GM18873 (cell line): ENCODE results near the gene MCF2L.
"Not testable (repeated sequence)": the region's sequence is repeated elsewhere in the genome, so short reads cannot be mapped to it uniquely, and the experiment has no call there.

Experiments
- ATAC-seq: cut with Tn5 transposase; IDR thresholded peaks from one replicate; pipeline ENCODE4 v1.9.1; 2021; ENCODE audit warnings: mild to moderate bottlenecking, moderate library complexity, moderate number of reproducible peaks; ENCODE audit not compliant: unreplicated experiment, low FRiP score

Gene MCF2L

DNA sequence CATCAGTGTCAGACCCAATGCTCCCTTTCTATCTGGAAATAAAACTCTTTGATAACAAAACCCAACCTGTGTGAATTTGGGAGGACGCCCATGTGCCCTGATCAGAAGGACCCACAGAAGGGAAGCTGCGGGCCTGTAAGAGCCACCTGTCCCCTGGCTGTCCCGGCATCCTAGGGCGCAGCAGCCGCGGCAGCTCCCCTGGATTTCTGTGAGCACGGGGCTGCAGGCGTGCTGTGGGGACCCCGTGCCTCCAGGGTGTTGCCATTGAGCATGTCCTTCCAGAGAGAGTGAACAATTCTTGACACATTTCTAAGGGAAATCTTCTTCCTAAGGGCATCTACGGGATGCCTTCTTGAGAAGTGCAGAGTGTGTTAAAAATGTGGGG is 60.0 kb downstream of the MCF2L start:
- no peak for ATAC-seq

DNA sequence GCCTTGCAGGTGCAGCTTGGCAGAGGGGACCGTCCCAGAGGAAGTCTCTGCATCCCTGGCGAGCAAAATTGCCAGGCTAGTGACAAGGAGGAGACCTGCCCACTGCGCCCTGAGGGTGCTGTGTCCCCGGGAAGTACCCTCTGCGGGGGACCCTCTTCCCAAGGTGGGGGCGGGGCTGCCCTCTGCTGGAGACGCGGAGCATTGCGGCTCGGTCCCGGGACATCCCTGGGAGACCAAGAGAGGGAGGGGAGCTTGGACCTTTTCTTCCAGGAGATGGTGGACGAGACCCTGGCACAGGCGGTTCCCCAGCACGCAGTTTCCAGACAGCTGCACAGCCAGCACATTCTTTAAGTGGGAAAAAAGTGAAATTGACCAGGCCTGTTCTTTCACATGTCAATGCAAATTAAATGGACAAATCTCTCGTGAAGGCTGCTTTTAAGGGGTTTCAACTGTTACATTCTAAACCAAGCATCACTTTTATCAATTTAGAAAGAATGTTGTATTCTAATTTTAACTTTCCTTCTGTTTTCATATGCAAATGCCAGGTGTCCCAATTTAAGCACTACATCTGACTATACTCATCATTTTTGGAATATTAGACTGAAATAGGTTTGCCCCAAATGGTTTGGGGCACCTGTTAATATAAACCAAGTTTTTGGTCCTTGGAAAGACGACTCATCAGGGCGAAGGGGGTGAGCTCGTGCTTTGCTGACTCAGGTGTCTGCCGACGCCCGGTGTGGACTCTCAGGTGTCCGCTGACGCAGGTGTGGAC is 60.7 kb downstream of the MCF2L start:
- ATAC-seq: no peak

DNA sequence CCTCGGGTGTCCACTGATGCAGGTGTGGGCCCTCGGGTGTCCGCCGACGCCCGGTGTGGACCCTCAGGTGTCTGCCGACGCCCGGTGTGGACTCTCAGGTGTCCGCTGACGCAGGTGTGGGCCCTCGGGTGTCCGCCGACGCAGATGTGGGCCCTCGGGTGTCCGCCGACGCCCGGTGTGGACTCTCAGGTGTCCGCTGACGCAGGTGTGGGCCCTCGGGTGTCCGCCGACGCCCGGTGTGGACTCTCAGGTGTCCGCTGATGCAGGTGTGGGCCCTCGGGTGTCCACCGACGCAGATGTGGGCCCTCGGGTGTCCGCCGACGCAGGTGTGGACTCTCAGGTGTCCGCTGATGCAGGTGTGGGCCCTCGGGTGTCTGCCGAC is 61.2 kb downstream of the MCF2L start:
- ATAC-seq: not testable (repeated sequence)

DNA sequence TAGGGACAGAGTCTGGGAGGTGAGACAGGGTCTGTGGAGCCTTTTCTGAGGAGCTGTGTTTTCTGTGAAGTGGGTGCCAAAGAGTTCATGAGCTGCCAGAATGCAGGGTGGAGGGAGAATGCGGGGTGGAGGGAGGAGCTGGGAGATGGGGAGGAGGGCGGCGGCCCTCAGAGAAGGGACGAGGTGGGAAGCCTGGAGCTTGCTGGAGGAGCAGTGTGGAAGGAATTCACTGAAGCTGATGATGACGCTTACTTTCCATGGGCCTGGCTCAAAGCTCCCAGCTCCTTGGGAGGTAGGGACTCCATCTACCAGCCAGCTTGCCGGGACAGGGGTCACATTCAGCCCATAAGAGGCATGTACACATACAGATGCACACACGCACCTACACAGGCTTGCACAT is 62.5 kb downstream of the MCF2L start:
- no peak for ATAC-seq

DNA sequence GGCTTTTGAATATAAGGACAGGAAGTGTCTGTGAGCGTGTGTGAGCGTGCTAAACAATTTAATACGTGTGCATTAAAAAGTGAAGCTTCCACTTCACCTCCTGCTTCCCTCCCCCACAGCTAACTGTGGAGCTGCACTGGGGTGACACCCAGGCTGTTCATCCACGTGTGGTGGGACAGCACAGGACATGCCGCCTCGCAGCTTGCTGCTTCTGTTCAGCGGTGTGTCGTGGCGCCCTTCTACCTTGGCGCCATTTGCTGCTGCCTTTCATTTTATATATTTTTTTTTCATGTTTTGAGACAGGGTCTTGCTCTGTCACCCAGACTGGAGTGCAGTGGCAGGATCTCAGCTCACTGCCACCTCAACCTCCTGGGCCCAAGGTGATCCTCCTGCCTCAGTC is 63.3 kb downstream of the MCF2L start:
- ATAC-seq: no peak

DNA sequence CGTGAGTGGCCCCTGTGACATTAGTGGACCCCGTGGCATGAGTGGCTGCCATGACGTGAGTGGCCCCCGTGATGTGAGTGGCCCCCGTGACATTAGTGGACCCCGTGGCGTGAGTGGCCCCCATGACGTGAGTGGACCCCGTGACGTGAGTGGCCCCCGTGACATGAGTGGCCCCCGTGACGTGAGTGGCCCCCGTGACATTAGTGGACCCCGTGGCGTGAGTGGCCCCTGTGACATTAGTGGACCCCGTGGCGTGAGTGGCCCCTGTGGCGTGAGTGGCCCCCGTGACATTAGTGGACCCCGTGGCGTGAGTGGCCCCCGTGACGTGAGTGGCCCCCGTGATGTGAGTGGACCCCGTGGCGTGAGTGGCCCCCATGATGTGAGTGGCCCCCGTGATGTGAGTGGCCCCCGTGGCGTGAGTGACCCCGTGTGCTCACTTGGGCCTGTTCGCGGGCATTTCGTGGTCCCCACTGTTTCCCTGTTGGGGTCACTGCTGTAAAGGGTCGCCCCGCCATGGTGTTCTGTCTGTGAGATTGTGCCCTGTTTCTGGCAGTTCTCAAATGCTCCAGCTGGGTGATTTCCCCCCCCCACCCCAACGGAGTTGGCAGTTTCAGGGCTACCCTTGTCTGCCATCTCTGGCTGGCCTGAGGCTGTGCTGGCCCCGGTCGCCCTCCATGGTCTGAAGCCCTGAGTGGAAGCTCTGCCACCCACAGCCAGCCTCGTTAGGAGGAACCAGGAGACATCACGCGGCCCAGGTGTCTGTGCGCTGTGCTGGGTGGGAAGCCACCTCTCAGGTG is 64.2 kb downstream of the MCF2L start:
- ATAC-seq: no peak

DNA sequence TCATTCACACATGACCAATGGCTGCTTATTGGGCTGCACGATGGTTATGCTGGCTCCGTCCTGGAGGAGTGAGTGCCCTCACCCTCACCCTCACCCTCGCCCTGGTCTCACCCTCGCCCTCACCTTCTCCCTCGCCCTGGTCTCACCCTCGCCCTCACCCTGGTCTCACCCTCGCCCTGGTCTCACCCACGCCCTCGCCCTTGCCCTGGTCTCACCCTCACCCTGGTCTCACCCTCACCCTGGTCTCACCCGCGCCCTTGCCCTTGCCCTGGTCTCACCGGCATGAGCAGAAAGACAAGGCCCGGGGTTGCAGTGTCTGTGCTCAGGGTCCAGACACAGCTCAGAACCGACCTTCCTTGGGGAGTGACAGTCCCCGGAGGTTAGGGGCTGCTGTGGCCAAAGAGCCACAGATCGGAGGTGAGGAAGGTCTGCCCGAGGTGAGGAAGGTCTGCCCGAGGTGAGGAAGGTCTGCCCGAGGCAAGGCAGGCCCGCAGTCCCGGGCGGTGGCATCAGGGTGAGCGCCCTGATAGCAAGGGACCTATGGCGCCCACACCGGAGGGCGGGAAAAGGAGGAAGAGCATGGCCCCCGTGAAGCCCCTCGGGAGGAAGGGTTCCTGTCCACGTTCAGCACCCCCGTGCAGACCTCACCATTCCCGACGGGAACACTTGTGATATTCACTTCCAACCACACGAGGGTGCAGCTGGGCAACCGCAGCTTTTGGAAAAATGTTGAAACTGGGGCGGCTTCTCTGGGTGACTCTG is 65.6 kb downstream of the MCF2L start:
- no peak for ATAC-seq

DNA sequence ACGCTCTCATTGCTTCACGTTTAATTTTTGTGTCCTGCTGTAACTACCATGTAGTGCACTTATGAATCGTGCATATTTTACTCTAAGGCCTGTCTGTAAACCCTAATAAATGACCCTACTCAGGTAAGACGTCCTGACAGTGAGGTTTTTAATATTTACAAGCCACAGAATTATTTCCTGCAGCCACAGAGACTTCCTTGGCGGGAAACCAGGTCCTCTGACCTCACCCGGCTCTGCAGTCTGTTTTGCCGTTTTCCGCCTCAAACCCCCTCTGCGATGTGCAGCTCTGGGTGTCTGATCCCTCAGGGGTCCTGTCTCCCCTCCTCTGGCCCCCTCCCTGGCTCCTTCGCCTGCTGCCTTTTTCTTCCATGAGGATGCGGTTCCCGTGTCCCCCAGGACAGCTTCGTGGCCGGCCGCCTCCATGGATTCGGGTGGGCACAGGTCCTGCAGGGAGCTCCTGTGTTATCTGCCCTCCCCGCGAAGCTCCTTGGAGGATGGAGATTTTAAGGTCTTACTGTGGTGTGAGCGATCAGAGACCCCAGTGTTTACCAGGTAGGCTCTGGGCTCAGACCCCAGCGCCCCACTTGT is 66.3 kb downstream of the MCF2L start:
- ATAC-seq: no peak

DNA sequence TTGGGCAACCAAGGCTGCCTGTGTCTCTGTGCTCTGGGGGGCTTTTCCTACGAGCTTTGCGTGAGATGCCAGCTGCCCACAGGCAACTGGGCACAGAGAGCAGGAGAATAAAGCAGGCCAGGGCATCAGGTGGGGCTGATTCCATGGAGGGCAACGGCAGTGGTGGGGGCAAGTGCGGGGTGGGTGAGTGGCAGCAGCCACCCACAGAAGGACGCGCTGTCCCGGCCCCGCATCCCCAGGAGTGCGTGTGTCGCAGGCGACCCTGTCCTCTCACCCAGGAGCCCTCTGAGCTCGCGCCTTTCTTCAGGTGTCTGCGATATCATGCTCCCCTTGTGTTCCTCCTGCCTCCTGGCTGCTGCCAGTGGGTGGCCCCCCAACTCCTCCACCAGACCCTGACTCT is 67.4 kb downstream of the MCF2L start:
- no peak for ATAC-seq

DNA sequence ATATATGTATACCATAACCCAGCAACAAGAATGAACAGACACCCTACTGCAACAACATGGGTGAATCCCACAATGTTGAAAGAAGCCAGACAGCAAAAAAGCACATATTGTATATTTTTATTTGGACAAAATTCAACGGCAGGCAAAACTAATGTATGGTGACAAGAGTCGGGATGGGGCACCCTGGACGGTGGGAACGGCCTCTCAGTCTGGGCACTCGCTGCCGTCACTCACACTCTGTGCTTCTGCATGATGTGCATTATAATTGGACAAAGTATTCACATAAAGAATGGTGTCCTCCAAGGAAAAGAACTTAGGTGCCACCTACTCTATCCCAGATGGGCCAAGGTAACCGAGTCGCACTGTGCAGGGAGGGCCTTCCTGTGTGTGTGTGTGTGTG is 71.0 kb downstream of the MCF2L start:
- ATAC-seq: no peak

DNA sequence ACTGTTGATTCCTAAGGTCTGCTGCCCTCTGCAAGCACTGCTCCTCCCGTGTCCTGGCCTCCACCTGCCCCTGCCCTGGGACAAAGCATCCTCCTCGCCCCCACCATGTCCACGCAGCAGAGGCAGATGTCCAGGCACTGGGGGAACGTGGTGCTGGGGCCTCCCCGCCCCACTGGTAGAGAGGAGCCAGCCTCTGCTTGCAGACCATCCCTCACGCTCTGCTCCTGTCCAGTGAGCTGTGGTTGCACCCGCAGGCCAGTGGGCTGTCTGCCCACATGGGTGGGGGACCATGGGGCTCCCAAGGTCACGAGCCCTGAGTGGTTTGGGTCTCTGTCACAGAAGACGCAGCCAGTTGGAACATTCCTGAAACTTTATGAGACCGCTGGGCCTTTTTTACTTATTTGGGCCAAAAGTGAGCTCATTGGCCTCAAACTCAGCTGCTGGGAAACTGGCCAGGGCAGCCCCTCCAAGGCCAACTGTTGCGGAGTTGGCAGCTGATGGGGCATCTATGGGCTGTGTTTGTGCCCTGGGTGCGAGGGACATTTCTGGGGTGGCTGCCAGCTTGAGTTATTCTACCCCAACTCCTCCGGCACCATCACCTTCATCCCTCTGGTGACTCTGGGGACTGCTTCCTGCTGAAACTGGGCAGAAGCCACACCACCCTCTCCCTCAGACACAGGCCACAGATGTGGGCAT is 71.7 kb downstream of the MCF2L start:
- no peak for ATAC-seq

DNA sequence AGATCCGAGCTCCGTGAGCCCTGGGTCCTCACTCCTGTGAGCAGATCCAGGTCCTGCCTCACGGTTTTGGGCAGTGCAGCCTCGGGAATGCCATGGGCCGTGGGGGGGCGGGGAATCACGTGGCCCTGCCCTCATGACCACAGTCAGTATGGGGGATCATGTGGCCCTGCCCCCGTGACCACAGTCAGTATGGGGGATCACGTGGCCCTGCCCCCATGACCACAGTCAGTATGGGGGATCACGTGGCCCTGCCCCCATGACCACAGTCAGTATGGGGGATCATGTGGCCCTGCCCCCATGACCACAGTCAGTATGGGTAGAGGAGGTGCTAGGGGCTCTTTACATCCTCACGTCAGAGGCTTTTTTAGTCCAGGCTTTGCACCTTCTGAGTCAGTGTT is 72.3 kb downstream of the MCF2L start:
- ATAC-seq: no peak

DNA sequence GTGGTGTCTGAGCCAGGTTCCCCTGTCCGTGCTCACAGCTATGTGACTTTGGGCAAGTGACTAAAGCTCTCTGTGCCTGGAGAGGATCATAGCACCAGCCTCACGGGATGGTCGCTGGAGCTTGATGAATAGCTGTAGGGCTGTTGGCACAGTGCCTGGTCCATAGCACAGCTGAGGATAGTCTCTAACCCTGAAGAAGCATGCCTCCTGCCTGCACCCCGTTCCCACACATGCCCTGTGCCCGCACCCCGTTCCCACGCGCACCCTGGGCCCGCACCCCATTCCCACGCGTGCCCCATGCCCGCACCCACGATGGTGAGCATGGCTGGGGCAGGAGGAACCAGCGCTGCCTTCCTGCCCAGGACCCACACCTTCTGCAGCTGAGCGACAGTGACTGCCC is 72.9 kb downstream of the MCF2L start:
- ATAC-seq: no peak

DNA sequence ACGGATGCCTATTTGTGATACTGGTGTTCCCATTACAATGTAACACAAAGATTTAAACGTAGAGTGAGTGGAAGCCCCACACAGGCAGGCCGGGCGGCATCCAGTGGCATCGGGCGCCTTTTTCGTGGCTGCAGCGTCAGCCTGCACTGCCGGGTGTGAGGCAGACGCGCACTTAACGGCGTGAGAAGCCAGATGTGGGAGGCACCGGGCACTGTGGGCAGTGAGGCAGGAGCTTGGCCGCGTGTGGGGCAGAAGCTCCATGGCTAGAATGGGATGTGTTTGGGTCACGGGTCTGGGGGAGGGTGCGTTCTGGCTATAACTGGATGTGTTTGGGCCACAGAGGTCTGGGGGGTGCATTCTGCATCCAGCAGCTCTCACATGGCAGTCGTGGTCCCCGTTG is 73.4 kb downstream of the MCF2L start:
- no peak for ATAC-seq

DNA sequence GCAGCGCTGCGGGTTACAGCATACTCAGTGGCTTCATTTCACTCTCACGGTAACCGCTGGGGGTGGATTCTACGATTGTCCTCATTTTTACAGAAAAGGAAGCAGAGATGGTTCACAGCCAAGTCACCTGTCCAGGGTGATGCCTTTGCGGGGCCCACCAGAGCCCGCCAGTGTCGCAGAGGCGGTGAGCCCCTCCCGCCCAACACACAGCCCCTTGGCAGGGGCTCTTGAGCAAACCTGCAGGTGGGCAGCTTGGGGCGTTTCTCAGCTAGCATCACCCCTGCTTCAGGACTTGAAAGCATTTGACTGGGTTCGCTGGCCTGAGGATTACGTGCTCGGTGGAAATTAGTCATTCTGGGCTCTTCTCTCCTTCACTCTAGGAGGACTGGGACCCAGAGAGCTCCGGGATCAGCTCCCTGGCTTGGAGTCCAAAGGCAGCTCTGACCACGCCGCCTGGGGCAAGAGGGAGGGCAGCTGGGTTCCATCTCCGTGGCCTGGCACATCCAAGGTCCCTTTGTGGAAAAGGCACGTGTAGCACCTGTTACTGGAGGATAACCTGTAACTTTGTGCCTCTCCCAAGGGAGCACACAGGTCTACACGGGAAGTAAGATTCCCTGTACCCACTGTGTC is 74.1 kb downstream of the MCF2L start:
- ATAC-seq: no peak

DNA sequence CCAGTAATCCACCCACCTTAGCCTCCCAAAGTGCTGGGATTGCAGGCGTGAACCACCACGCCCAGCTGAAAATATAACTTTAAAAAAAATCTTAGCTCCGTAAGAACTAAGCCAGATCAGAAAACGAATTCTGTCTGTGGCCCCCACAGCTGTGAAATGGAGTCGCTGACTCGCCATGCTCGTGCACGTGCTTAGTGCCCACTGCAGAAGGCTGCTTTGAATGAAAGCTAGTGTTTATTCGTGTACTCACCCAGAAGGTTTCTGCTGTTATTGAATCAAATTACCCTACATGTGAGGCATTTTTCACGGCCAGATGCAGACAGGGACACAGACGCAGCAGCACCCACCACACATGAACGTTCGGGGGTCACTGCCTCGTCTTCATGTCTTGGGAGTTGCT is 74.9 kb downstream of the MCF2L start:
- ATAC-seq: no peak

DNA sequence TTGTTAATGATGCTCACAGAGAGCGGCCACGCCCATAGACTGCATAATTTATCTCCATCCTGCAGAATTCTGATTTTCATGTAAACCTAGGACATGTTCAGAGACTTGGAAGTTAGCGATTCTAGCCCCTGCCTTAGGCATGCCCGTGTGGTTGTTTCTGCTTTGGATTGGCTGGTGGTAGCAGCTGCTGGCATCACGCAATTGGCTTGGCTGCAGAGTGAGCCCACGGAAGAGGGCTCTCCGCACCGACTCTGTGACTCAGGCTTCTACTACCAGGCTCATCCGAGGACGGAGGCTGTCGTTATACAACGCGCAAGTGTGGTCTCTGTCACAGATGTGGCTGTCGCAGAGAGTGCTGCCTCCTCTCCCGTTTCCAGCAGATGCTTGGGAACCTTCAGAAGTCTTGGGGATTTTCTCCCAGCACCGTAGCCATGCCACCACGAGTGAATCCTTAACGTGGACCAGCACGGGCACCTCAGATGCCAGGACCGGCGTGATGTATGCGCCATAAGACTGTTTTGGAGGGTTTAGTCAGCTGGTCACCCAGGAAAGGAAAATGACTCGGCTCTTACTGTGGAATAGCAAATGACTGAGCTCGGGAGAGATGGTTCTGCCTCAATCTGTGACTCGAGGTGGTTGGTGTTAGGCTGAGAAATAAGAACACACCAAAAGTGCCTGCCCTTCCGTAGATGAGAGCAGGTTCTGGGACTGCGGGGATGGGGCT is 75.5 kb downstream of the MCF2L start:
- no peak for ATAC-seq

DNA sequence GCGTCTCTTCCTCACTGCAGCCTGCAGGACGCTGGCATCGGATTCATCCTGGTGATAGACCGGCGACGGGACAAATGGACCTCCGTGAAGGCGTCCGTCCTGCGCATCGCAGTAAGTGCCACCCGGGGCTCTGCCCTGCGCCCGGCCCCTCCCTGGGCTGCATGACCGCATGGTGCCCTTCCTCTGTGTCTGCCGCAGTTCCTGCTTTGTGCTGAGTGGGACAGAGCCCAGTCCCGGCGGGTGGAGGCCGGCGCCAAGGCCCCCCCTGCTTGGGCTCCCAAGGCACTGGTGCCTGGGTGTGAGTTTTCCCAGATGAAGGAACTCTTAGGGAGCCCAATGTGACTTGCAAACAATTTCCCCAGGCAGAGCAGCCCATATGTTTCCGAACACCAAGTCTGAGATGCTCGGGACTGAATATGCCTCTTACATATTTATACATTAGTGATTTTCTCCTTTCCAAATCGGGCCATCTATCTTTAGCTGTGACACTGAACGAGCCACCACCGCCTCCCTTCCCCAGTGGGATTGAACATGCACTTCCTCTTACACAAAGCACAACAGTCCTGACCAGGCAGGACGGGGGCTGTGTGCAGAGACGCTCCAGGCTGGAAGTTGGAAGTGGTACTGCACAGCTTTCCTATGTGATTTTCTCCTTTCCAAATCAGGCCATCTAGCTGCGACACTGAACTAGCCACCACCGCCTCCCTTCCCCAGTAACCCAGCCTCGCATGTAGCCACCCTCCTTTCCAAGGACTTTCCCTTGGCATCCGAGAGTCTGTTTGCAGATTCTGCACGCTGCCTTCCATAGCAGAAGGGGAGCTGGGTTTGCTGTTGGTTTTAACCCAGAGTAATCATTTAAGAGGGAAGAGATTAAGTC is 76.5 kb downstream of the MCF2L start:
- ATAC-seq: no peak
